Prostate gland (tissue), 2 donors: Measurements from ENCODE around the gene FKRP.

ENCODE experiments used
- POLR2AphosphoS5 ChIP-seq: sonication (generic); formaldehyde crosslinking; IDR thresholded peaks from one replicate; pipeline ENCODE4 v1.6.1; 2017; ENCODE audit warnings: antibody characterized with exemption
- TF ChIP-seq, protein P1 (sequence below), 4 experiments: fragments of 200-600 bp in 2 of 4; fragments of 450-650 bp in 2 of 4; sonication (generic) in 2 of 4; IDR thresholded peaks; 1 replicate in 3 of 4; 2 replicates in 1 of 4; pipeline ENCODE4 v1.5.1; 2016 to 2019; ENCODE audit warnings: antibody characterized with exemption in 4 of 4, mild to moderate bottlenecking in 2 of 4, moderate library complexity in 2 of 4

DNA sequence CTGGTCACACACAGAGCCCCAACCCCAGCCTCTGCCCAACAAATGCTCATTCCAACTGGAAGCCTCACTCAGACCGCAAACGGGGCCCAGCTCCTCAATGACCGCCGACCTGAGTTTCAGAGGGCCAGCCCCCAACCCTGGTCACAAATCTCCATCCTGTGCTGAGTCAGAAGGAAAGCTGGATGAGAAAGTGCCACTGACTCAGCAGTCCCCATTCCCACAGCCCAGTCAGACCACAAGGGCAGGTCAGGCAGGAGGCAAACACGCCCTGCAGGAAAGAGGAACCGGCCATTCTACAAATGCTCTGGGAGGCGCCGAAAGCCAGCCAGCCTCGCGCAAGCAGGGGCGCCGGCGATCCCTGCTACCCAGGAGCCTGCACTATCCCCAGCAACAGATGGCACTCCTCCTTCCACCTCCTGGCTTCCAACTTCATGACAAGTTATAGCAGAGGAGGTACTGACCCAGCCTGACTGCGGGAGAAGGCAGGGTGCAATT is 14.8 kb upstream of the FKRP start:
- TF ChIP-seq POLR2AphosphoS5 = no peak
- TF ChIP-seq, protein P1, sequence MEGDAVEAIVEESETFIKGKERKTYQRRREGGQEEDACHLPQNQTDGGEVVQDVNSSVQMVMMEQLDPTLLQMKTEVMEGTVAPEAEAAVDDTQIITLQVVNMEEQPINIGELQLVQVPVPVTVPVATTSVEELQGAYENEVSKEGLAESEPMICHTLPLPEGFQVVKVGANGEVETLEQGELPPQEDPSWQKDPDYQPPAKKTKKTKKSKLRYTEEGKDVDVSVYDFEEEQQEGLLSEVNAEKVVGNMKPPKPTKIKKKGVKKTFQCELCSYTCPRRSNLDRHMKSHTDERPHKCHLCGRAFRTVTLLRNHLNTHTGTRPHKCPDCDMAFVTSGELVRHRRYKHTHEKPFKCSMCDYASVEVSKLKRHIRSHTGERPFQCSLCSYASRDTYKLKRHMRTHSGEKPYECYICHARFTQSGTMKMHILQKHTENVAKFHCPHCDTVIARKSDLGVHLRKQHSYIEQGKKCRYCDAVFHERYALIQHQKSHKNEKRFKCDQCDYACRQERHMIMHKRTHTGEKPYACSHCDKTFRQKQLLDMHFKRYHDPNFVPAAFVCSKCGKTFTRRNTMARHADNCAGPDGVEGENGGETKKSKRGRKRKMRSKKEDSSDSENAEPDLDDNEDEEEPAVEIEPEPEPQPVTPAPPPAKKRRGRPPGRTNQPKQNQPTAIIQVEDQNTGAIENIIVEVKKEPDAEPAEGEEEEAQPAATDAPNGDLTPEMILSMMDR (IDR thresholded peaks at IDR 0.05) = no peak
